B cell (primary cell): ENCODE data around the gene CCDC87. TPM values are rescaled to one million over a fixed set of nuclear protein-coding genes. Genes with fewer than 3 reads are reported as not detected.

Source experiments
- ATAC-seq: fragments of 200-7000 bp; cut with Tn5 transposase; one replicate; pipeline ENCODE4 v1.10.0; 2021; ENCODE audit warnings: low read depth, mild to moderate bottlenecking, moderate number of reproducible peaks, moderate library complexity
- CTCF ChIA-PET: fragments of 350-600 bp; sonication (Branson Sonifier 250); formaldehyde crosslinking; loops from one replicate; lab custom pipeline; 2021; ENCODE audit warnings: antibody characterized with exemption, inconsistent platforms; lab: Charles Lee
- POLR2A ChIA-PET: fragments of 350-600 bp; sonication (Branson Sonifier 250); formaldehyde crosslinking; loops from one replicate; lab custom pipeline; 2021; ENCODE audit warnings: antibody characterized with exemption; lab: Charles Lee
- DNase-seq: peaks from one replicate; pipeline ENCODE4 v3.0.0; 2013
- H2AFZ ChIP-seq: 2 replicates; pipeline ENCODE4 v1.6.1; 2012; ENCODE audit warnings: mild to moderate bottlenecking, low read depth, low read length; ENCODE audit not compliant: insufficient read depth, poor library complexity, severe bottlenecking
- H3K27ac ChIP-seq, 2 donors: 1 replicate in 1 of 2; 2 replicates in 1 of 2; pipeline ENCODE4 v1.5.1; 2012 to 2013; ENCODE audit warnings: low read length in 2 of 2, mild to moderate bottlenecking in 2 of 2, moderate library complexity in 1 of 2
- H3K27me3 ChIP-seq, 4 experiments: fragments of 200-600 bp in 1 of 4; sonication (generic) in 1 of 4; replicated peaks in 1 of 4; 1 replicate in 2 of 4; 2 replicates in 2 of 4; pipeline versions ENCODE4 v1.6.1 to v1.7.0; 2013 to 2016; ENCODE audit warnings: low read length in 3 of 4, mild to moderate bottlenecking in 2 of 4, mixed read lengths in 1 of 4, moderate library complexity in 1 of 4; ENCODE audit not compliant: insufficient read depth in 4 of 4, control insufficient read depth in 3 of 4; ENCODE audit errors: control extremely low read depth in 1 of 4
- H3K36me3 ChIP-seq, 2 experiments: replicated peaks in 1 of 2; 1 replicate in 1 of 2; 2 replicates in 1 of 2; pipeline versions ENCODE4 v1.6.1 to v1.7.1; 2013; ENCODE audit warnings: low read length in 1 of 2; ENCODE audit not compliant: insufficient read depth in 2 of 2, control insufficient read depth in 1 of 2; ENCODE audit errors: control extremely low read depth in 1 of 2, extremely low read depth in 1 of 2
- H3K4me1 ChIP-seq, 2 donors: fragments of 200-600 bp in 1 of 2; sonication (generic) in 1 of 2; 1 replicate in 1 of 2; 2 replicates in 1 of 2; pipeline versions ENCODE4 v1.5.1 to v1.6.1; 2013 to 2017; ENCODE audit warnings: low read length in 2 of 2; ENCODE audit not compliant: control insufficient read depth in 2 of 2, insufficient read depth in 2 of 2
- H3K4me2 ChIP-seq: replicated peaks from 2 replicates; pipeline ENCODE3; 2012; ENCODE audit warnings: mild to moderate bottlenecking, low read depth, low read length; ENCODE audit not compliant: poor library complexity, severe bottlenecking
- H3K4me3 ChIP-seq, 5 experiments: fragments of 200-600 bp in 1 of 5; sonication (generic) in 1 of 5; 1 replicate in 3 of 5; 2 replicates in 2 of 5; pipeline versions ENCODE4 v1.5.1 to v1.7.0; 2011 to 2016; ENCODE audit warnings: low read length in 4 of 5, mild to moderate bottlenecking in 4 of 5, low read depth in 2 of 5, control low read depth in 1 of 5, moderate library complexity in 1 of 5; ENCODE audit not compliant: insufficient read depth in 1 of 5; ENCODE audit errors: control extremely low read depth in 1 of 5, extremely low read depth in 1 of 5
- H3K79me2 ChIP-seq: fragments of 200-600 bp; sonication (generic); one replicate; pipeline ENCODE4 v1.6.0; 2016; ENCODE audit warnings: low read length; ENCODE audit not compliant: control insufficient read depth, insufficient read depth
- H3K9ac ChIP-seq: fragments of 200-600 bp; sonication (generic); 2 replicates; pipeline ENCODE4 v1.6.1; 2017; ENCODE audit warnings: mild to moderate bottlenecking, low read length, moderate library complexity
- H3K9me3 ChIP-seq, 3 donors: one replicate each; pipeline versions ENCODE4 v1.6.1 to v1.7.1; 2013; ENCODE audit warnings: low read length in 2 of 3; ENCODE audit not compliant: control insufficient read depth in 2 of 3, insufficient read depth in 1 of 3; ENCODE audit errors: control extremely low read depth in 1 of 3
- H4K20me1 ChIP-seq: 2 replicates; pipeline ENCODE4 v1.6.0; 2012; ENCODE audit warnings: mild to moderate bottlenecking, low read length; ENCODE audit not compliant: insufficient read depth, control insufficient read depth, poor library complexity, severe bottlenecking
- H3K27ac Mint-ChIP-seq: one replicate; pipeline ENCODE4 v1.8.0; 2021; ENCODE audit warnings: mixed read lengths
- H3K27me3 Mint-ChIP-seq: one replicate; pipeline ENCODE4 v1.8.0; 2021; ENCODE audit warnings: mixed read lengths
- H3K4me1 Mint-ChIP-seq: one replicate; pipeline ENCODE4 v1.8.0; 2021; ENCODE audit warnings: mixed read lengths
- H3K4me3 Mint-ChIP-seq: one replicate; pipeline ENCODE4 v1.8.0; 2021; ENCODE audit warnings: mixed read lengths
- H3K9me3 Mint-ChIP-seq: one replicate; pipeline ENCODE4 v1.8.0; 2022; ENCODE audit warnings: mixed read lengths; ENCODE audit not compliant: insufficient read depth
- CTCF ChIP-seq: fragments of 200-600 bp; IDR thresholded peaks from one replicate; pipeline ENCODE4 v1.8.0; 2022; ENCODE audit warnings: antibody characterized with exemption, mild to moderate bottlenecking
- EZH2 ChIP-seq: IDR thresholded peaks from 2 replicates; pipeline ENCODE4 v1.6.1; 2012; ENCODE audit warnings: borderline replicate concordance, low read depth, mild to moderate bottlenecking, moderate library complexity, low read length; ENCODE audit not compliant: insufficient read depth, poor library complexity, severe bottlenecking
- WGBS: methylation state at CpG from one replicate; pipeline ENCODE4 v1.1.5; 2013; ENCODE audit warnings: missing lambda C conversion rate; ENCODE audit not compliant: insufficient coverage; 5-methylcytosine and 5-hydroxymethylcytosine counted together
- intact Hi-C: fragments of 100-400 bp; cut with micrococcal nuclease; formaldehyde crosslinking; loops from one replicate; pipeline ENCODE4 v1.10.0; 2022
- polyA plus RNA-seq: library from polyadenylated mRNA; depleted of rRNA; stranded (reverse); fragments of >200 nt; gene quantifications from 2 replicates; pipeline ENCODE4 v1.2.3, GENCODE V29; 2012
- total RNA-seq, 2 donors: library from RNA; stranded (reverse); fragments of 120-200 nt in 1 of 2; gene quantifications; 1 replicate in 1 of 2; 2 replicates in 1 of 2; pipeline versions ENCODE4 v1.2.3 to v1.2.4, GENCODE V29; 2013 to 2022

The CCDC87 gene
- total and polyA plus RNA-seq, 2 donors (not counting 1 experiment from before 2014, with no cell fraction given) = 0.39 TPM; not detected in 1

DNA sequence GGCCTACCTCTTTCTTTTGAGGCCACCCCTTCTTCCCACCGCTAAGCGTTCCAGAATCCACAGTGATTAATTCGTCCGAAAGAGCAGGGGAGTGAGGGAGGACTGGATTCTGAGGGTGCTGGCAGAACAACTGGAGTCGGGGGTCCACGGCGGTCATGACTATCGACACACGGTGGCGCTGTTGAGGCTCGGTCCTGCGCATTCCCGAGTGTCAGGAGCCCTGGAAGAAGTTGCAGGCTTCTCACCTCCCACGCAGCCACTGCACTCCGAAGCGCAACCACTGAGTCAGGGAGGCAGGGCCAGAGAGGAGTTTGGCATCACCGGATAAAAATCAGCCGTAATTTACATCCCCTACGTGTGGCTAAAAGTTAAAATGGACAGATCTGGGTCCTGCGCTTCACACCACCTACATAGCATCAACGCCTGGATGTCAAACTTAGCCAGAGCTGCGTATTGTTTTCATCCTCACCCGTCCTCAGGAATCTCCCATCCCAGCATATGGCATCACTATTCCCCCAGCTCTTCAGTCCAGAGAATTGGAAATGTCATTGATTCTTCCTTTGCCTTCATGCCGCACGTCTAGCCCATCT, 13.8 kb downstream of the CCDC87 start:
- no peaks in the 10 kb centered on the region for H3K27me3 ChIP-seq
- ATAC-seq = peak; percentile 91
- H3K4me2 ChIP-seq = peak overlapping the region; percentile 60
- Mint-ChIP-seq H3K4me3 (peak overlapping the region; percentile 18), H3K9me3 (peaks cover 3% of the 10 kb centered on the region), H3K4me1 (peaks cover 8% of the 10 kb centered on the region), H3K27me3 (peaks cover 24% of the 10 kb centered on the region), H3K27ac (no peak overlapping the region)
- peak overlapping the region; percentile 45 for H2AFZ ChIP-seq
- H3K9me3 ChIP-seq = peaks cover 3 to 14% (median 5%) of the 10 kb centered on the region in 3 donors
- DNase-seq = peak; percentile 85
- H3K27ac ChIP-seq = no peak overlapping the region
- no peak overlapping the region for H3K9ac ChIP-seq
- CTCF ChIA-PET = interaction anchor here (0.6 to 12.2 kb wide), 19 partner anchors 11 to 264 kb away, joined by 3 to 301 read pairs (median 6); partner anchors contain the start of genes CCDC87, CCS, CTSF and RBM4
- 24% methylated on average over 20 of the region's 25 CpGs for WGBS
- TF ChIP-seq CTCF = peak; percentile 84
- TF ChIP-seq EZH2 = no peak
- H3K4me3 ChIP-seq = peak overlapping the region in 2 of 5 experiments; percentile 1 to 12
- H3K79me2 ChIP-seq = no peaks in the 10 kb centered on the region
- intact Hi-C loops = loop anchor here (1.0 to 2.0 kb wide), 4 partner anchors 38 to 255 kb away; partner anchors contain the start of gene RBM4
- H4K20me1 ChIP-seq = no peaks in the 10 kb centered on the region
- POLR2A ChIA-PET = interaction anchor here (1.3 kb wide), 1 partner anchor 99 kb away, joined by 8 read pairs; the partner anchor contains the start of gene RBM4B
- peaks cover 3 to 7% of the 10 kb centered on the region in 2 donors for H3K4me1 ChIP-seq
- no peaks in the 10 kb centered on the region for H3K36me3 ChIP-seq

DNA sequence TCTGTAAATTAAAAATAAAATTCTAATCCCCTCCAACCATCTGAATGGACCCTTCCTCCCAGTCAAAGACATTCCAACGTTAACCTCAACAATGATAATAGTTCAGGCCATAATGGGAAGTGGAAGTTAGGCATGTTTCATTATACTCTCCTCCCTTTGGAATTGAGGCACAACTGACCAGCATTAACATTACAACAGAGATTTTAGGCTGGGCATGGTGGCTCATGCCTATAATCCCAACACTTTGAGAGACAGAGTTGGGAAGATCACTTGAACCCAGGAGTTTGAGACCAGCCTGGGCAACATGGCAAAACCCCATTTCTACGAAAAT, 22.0 kb downstream of the CCDC87 start:
- TF ChIP-seq CTCF = no peak
- no peak for TF ChIP-seq EZH2

More for the DNA sequence above, 22.0 kb downstream of the CCDC87 start:
- CTCF ChIA-PET = no interaction called here
- peaks cover 10% of the 10 kb centered on the region for H3K4me1 Mint-ChIP-seq
- Histone ChIP-seq H3K4me3 (no peak overlapping the region), H3K4me2 (no peak overlapping the region), H3K36me3 (no peaks in the 10 kb centered on the region), H2AFZ (no peak overlapping the region), H3K27ac (no peak overlapping the region), H3K9ac (no peak overlapping the region), H3K9me3 (no peaks in the 10 kb centered on the region), H4K20me1 (no peaks in the 10 kb centered on the region), H3K27me3 (peaks cover 0 to 22% (median 3%) of the 10 kb centered on the region in 4 experiments), H3K79me2 (no peaks in the 10 kb centered on the region), H3K4me1 (peaks cover 9 to 11% of the 10 kb centered on the region in 2 donors)
- ATAC-seq = no peak
- POLR2A ChIA-PET = interaction anchor here (0.7 kb wide), 1 partner anchor 463 kb away, joined by 3 read pairs; no protein-coding TSS in a partner anchor
- no peak overlapping the region for H3K4me3 Mint-ChIP-seq
- H3K27me3 Mint-ChIP-seq = peaks cover 30% of the 10 kb centered on the region
- 100% methylated on average over 1 of the region's 2 CpGs for WGBS
- intact Hi-C loops = no loop called here
- H3K9me3 Mint-ChIP-seq = no peaks in the 10 kb centered on the region
- DNase-seq = no peak
- no peak overlapping the region for H3K27ac Mint-ChIP-seq
